ENCODE measurements around the gene UROC1.

Gene UROC1

DNA sequence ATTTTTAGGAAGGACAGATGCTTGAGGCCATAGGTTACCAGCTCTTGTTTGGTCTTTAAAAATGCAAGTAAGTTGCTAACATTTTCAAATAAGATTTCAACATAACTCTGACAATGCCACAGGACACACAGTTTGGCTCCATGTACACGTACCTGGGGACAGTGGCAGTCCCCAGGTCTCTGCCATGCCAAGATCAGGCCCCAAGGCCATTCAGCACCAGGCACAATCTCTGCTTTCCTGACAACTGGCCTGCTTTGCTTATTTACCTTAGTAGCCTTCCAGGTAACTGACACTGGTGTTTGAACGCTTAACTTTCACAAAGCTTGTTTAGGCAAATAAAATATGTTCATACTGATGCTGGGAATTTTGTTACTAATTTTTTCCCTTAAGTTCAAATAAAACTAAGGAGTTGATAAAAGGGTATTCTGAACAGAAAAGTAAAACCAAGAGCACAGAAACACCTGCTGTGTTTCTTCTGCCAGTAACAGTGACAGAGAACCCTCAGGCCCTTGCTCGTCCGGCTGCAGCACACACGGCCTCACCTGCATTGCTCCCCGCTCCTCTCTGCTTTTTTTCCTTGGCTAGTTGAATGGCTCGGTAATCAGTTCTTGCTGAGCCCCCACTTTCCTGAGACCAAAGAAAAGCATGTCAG is 58.3 kb downstream of the UROC1 start:
- no peak for DNase-seq

DNA sequence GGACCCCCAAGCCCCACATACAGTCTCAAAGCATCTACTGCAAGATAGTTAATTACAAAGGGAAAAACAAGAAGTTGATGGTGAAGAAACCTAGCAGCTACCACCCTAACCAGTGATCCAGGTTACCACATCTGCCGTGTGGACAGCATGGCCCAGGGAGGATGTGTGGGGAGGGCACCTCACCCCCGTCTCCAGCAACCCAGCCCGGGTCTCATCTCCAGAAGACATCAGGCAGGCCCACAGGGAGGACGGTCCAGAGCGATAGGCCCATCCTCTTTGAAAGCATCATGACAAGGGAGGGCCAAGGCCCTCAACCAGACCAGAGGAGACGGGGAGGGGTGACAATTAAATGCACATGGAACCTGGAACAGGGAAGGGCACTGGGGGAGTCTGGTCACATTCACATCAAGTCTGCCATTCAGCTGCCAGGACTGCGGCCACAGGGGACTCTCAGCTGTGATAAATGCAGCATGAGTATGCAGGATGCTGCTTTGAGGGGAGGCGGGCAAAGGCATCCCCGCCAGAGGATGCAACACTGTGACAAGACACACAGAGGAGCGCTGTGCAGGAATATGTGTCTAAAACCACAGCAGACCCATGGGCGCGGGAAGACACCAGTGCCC is 60.7 kb downstream of the UROC1 start:
- DNase-seq = no peak

DNA sequence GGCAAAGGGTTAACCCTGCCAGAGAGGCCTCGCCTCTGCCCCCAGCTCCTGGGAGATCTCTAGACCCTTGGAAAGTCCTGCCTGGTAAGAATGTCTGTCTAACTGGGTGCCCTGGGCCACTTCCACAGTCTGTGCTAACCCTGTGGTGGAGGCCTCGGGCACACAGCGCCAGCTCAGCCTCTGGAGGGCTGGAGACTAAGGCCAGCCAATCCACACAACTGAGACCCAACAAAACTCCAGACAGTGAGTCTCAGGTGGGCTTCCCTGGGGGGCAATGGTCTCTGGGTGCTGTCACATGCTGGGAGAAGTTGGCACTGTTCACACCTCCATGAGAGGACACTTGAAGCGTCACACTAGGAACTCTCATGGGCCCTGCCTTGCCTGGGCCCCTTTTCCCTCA is 61.4 kb downstream of the UROC1 start:
- no peak for DNase-seq

DNA sequence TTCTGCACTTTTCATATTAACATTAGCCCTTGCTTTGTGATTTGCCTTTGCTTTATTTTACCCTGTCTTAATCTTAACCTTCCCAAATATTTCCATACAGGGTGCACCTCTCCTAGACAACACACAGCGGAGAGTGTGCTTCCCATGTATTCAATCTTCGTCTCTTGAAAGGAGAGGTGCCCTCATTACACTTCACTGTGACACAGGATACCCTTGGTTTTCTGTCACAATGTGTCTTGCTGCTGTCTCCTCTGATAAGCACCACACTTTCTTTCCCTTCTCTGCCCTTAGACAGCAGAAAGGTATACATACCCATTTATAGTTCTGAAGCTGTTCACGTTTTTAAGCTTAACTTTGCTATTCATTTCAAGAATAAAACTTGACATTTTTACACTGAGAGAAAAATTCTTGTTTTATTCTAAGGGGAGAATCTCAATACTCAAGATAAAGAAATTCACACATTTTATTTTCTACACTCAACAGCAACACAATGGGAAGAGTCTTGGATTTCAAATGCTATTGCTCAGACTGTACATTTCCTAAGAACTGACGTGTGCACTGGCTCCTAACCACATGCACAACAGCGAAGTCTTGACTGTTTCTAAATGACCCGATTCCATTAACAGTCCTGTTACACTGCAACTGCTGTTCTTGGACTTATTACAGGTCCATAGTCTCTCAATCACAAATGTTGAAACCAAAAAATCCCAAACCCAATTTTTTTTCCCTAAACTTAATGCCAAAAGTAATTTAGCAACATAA is 63.0 kb downstream of the UROC1 start:
- peak in 1 of 5 experiments; percentile 27 for DNase-seq

DNA sequence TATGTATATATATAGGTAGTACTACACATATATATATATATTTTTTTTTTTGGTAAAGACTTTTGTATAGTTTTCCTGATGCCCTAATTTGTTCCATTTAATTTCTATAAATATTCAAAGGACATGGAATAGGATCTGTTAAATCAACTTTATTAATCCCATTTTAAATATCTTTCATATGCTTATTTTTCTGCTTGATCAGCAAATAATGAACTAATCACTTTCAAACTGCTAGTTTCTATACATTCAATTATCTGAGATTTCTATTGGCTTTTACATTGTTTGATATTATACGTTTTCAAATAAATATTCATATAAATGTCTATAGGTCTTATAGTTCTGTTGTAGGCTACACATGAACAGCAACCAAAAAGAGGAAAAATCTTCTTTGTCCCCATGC is 63.5 kb downstream of the UROC1 start:
- no peak for DNase-seq

DNA sequence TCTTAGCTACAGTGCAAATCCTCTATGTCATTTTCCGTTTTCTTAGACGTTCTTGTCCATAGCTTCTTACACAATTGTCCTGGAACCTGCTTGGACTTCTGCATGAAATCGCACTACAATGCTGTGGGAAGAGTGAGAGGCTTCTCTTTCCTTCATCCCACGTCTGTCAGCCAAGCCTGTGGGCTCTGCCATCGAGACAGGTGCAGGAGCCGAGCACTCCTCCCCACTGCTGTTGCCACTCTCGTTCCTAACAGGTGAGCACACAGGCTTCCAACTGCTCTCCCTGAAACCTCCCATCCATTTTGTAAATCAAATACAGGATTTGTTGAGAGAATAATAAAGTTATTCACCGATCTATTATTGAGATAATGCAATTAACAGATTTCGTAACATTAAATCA is 65.4 kb downstream of the UROC1 start:
- DNase-seq = no peak

DNA sequence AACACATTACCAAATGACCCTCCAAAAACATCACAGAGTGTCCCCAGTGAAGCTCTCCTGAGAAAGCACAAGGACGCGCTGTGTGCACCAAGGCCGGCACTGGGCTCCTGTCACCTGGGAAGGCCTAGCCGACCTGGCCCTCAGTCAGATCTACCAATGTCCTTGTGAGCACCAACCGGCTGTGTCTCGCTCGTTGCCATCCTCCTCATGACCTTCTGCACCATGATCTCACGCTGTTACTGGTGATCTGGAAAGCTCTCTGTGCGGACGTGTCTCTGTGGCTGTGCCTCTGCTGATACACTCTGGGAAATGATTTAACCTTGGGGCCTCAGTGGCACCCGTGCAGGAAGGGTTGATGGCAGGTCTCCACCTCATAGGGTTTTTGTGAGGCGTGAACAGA is 66.1 kb downstream of the UROC1 start:
- no peak for DNase-seq

DNA sequence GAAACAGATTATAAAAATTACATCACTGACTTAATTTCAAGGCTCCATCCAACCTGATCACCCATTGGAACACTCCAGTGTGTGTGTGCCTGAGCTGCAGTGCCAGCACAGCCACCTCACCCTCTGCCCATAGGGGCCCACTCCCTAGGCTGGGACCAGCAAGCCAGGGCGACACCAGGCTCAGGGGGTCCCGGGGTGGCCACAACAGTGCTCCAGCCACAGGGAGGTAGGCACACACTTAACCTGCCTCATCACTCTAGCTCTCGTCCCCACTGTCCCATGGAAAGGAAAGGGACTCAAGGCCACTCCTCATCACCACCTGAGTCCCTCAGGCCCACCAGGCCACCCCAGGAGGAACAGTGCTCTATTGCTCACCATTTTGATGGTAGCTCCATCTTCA is 66.8 kb downstream of the UROC1 start:
- no peak for DNase-seq

DNA sequence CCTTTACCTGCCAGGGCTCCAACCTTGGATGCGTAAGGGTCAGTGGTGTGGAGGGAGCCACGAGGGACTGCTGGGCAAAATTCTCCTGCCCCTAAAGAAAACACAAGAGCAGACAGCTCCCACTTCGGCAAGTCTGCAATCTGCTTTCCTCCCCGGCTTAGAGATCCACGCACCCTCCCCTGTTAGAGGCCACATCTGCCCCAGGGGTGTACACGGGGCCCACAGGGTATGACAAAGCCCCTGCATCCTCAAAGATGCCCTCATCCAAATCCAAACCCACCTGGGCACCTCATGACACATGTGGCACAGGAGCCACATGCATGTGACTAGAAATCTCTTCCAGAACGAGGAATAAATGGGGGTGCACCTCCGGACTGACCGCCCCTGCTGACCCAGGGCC is 67.4 kb downstream of the UROC1 start:
- no peak for DNase-seq

DNA sequence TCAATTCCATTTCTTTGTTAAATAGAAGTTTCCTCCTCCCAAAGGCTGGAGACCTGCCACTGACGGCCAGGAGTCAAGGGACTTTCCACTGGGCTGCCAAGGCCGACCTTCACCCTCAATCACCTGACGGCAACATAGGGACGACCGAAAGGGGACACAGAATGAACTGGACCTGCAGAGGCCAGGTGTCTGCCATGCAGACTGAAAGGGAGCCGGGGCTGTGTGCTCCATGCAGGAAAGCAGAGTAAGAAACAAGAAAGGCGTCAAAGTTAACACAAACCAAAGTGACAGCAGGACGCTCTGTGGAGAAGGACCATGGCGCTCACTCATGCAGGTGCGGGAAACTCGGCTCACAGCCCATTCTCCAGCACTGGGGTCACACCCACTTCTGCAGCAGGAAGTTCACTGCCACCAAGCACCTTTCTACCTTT is 67.9 kb downstream of the UROC1 start:
- DNase-seq = no peak

DNA sequence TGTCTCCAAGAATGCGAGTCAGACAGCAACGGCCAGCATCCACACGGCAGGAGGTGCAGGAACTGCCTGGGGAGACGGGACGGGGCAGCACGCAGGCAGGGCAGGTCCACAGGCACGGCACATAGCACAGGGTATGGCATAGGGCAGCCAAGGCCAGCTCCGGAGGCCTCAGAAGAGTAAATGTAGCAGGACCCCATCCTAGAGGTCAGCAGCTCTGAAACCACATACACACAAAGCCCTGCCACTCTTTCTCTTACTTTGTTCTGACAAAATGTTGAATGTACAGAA is 68.7 kb downstream of the UROC1 start:
- DNase-seq = no peak

DNA sequence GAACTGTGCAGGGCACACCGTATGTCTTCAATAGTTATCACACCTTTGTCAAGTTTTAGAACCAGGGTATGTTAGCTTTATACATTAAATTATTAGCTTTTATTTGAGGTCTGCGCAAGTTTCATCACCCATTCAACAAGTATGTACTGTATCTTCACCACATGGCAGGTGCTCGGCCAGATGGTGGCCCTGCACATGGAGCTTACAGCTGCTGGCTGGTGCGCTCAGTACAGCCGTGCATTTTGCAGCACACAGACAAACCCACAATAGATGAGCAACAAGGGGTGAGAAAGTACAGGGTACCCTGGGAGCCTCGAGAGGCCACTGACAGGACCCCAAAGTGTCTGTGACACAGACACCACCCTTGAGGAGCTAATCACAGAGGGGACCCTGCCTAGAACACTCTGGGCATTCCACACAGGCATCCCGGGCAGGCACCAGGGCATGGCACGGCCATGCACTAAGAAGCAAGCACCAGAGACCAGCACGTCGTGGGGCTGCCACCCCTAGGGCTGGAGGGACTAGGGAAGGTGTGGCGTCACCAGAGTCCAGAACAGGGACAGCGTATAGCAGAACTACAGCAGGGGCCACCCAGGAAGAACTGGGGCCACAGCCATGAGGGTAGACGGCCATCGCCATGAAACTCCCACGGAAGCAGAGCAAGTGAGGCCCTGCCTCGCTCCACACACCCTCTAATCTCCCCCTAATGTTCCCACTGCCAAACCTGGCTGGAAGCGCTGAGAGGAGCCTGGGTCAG is 69.3 kb downstream of the UROC1 start:
- DNase-seq = no peak

DNA sequence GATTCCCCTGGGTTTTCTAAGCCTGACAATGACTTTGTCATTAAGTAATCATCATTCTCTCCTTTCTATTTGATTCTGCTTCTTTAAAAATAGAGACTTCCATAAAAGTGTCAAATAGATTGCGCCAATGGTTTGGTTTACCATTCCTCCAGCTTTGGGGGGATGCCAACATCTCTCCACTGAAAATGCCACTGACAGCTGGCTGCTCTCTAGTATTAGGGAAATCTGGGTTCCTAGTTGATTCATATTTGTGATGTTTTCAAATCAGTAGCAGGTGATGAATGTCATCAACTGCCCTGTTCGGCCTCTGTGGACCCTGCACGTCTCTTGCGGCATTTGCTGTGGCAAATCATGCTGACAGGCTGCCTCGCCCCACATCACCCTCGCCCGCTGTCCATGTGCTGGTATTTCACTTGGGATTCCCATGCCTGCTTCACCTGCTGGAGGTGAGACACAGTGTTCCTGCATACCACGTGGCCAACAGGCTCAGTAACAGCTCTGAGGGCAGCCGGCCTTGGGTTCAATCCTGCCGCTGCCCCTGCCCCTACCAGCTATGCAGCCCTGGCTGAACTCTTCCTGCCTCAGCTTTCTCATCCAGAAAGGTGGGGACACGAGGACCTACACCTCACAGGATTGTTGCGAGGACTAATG is 70.0 kb downstream of the UROC1 start:
- no peak for DNase-seq

DNA sequence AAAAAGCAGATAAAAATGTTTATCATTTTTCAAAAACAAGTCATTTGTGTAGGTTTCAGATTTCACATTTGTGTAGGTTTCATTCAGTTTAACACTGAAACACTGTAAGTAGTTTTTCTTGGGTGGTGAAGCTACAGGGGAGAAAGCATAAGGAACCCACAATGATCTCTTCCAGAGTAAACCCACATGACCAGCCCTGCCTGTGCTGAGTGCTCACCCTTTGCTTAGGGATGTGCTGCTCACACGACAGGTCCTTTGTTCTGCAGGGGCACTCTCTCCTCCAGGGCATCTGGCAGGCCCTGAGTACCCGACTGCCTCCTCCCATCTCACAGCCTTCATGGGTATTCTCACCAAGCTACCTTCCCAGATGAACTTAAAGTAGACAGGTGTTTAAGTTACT is 70.8 kb downstream of the UROC1 start:
- DNase-seq = peak in 1 of 5 experiments; percentile 21

DNA sequence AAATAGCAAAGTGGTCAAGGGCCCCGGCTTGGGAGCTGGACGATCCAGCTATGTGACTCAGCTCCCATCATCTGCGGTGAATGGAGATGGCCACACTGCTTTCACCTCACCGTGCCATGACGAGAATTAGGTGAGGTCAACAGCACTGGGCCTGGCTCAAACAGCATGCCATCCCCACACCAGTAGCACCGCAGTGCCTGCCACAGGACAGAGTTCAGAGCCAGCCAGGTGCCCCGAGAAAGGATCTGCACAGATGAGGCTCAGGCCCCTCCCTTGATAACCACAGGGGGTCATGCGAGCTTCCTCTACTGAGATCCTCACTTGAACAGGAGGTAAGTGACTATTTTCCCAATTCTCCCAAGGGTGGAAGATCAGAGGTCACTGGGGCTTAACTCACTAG is 71.3 kb downstream of the UROC1 start:
- no peak for DNase-seq

DNA sequence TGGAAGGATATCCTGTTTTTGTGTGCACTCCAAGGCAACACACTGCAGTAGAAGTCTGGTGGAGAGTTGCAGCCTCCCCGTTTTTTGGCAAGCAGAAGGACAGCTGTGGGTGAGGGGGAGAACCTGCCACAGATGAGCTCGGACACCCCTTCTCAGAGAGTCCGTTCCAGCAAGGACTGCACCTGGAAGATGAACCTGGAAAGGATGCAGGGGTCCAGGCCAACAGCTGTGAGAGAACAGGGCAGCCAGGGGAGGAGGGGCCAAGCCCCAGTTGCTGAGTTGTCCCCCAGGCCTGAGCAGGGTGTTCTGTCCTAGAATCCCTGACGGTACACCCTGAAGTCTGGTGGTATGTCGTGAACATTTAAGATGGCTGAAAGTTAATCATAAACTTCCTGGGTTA is 72.1 kb downstream of the UROC1 start:
- DNase-seq = no peak

DNA sequence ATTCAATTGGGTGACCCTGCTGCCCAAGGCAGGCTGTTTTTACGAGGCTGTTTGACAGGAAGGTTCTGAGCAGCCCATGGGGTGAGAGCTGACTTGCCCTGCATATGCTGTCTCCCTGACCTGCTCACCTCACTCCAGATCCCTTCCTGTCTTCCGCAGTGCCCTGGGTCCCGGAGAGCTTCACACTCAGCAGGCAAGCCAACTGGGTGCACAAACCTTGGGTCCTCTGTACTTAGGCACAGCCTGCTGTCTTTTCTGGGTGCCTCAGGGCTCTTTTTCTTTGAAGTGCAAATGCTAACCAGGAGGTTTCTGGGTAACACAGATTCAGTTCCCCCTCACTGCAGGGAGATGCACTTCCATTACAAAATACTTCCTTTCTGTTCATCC is 74.7 kb downstream of the UROC1 start:
- DNase-seq = no peak

DNA sequence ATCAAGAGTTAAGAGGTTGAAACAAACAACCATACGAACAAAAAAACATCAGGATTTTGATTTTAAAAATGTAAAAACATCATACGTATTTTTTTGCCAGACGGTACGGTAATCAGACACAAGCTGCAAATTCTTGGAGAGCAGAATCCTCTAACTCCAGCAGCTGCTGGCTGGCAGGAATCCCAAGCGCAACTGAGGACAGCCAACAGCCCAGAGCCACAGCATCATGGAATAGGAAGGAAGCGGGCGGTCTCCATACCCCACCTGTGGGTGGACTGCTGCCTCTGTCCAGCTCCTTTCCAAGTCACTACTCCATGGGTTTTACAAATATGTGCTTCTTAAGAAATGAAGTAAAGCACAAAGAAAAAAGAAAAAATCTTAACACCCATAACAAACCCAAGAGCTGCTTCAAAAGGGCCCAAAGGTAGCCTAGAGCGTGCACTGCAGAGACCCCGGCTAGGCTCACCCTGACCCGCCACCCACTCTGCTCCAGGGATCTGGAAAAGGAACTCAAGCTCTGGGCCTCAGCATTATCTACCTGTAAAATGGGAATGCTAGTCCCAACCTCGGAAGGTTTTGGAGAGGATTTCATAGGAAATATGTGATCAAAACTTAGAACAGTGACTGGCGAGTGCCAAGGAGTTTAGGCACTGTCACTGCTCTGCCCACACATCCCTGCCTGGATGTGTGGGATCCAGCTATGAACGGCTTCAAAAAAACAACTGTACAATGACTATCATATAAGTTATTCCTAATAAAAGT is 75.3 kb downstream of the UROC1 start:
- no peak for DNase-seq

DNA sequence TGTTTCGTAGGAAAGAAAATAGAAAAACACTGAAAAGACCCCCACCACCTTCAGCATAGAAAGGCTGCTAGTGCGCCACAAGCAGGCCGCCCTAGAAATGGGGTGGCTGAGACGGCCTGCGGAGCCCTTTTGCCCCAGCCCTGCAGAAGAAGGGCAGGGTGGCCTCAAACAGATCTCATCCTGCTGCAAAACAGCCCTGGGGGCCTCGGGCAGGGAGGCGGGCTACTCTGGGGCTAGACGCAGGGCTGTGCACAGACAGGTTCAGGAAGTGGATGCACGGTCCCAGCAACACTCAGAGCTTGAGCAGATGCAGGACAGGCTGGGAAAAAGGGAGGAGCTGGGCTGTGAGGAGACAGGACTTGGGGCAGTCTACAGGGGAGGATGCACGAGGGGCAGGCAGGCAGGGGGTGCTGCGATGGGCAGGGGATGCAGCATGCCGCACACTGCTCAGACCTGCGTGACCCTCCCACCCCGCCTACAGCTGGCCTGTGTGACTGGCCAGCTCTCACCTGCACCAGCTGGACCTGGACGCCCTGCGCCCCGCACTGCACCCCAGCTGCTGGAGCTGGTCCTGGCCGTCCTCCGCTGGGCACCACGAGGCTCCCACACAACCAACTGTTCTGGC is 76.2 kb downstream of the UROC1 start:
- DNase-seq = no peak

DNA sequence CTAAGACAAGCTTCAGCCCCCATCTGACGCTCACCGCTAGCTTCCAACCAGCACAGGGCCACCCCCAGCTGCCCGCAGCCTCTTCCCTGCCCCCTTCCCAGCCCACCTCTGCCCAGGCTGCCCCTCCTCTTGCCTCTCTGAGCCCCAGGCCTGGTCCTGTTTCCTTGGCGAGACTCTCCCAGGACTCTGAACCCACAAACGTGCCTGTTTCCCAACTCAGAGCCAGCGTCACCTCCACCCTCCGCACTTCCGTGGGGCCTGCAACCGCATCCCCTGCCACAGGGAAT is 76.9 kb downstream of the UROC1 start:
- no peak for DNase-seq

DNA sequence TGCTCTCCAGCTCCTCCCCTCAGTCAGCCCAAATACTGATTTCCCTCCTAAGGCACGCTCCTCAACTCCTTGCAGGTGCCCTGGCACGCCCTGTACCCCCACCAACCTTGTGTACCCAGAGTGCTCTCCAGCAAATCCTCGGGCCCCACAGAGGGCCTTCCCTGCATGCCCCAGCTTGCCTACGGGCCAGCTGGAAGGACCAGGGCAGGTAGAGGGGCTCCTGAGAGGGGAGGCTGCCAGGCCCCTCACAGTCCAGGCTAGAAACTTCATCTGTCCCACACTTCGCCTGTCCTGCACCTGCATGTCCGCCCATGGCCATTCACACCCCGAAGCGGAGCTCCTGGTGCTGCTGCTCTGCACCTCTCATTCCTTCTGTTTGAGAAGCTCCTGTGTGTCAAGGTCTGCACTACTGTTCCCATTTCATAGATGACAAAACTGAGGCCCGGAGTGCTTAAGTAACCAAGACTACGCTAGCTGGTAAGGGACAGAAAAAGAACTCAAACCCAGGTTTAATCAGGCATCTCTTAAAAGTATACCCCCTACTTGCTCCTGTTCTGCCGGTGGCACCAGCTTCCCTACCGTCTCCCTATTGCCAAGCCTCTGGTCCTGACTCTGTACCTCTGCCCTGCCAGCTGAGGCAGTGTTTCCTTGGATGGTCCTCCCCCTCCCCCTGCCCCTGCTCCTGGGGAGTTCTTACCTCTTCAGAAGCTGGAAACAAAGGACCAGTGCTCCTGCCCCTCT is 77.4 kb downstream of the UROC1 start:
- no peak for DNase-seq
